ENCODE data around the gene CIAO2A. TPM values are rescaled to one million over a fixed set of nuclear protein-coding genes. Genes with fewer than 3 reads are reported as not detected.
"Not testable (repeated sequence)": the region's sequence is repeated elsewhere in the genome, so short reads cannot be mapped to it uniquely, and the experiment has no call there.

Gene CIAO2A
- total RNA-seq, 1 experiment from 2014 or later = 137 TPM

DNA sequence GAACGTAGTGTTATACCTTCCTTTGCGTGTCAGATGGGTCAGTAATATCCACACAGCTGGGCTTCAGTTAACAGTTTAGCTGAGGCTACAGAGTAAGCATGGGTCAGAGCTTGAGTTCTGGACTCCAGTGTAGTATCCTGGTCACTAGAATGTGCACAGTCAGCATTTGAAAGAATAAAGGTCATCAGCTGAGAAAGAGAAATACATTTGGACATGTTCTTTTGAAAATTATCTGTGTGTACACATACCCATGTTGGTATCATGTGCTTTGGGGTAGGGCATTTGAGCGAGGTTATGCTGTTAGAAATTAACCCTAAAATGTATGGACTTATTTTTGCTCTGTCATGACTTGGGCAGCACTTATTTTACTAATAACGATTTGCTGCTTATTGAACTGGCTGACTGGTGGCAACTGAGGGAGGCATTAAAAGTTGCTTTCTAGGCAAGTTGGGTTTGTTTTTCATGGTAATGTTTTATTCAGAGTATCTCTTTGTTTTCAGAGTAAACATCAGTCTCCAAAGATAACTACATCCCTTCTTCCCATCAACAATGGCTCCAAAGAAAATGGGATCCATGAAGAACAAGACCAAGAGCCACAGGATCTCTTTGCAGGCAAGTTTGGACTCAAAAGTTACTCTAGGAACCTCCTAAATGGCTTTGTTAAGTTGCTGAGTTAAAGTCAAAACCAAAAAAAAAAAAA lies 18.6 kb upstream of the CIAO2A start:
- DNase-seq (ENCODE audit: low spot score) = no peak

DNA sequence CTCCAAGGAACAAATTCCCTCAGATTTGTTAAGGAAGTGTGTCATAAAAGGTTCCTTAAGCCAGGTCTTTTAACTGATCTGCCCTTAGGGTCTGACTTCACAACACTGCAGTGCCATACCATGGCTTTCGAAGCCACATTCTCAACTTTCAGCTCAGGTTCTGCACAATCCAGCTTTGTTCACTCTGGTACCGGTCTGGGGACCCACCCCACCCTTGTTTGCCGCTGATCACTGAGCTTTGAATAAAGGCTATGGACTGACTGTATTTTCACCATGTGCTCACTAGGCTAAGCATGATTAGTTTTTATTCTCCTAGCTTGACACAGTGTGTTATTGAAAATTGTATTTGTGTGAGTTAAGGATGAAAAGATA lies 18.0 kb upstream of the CIAO2A start:
- no peak for DNase-seq (ENCODE audit: low spot score)

DNA sequence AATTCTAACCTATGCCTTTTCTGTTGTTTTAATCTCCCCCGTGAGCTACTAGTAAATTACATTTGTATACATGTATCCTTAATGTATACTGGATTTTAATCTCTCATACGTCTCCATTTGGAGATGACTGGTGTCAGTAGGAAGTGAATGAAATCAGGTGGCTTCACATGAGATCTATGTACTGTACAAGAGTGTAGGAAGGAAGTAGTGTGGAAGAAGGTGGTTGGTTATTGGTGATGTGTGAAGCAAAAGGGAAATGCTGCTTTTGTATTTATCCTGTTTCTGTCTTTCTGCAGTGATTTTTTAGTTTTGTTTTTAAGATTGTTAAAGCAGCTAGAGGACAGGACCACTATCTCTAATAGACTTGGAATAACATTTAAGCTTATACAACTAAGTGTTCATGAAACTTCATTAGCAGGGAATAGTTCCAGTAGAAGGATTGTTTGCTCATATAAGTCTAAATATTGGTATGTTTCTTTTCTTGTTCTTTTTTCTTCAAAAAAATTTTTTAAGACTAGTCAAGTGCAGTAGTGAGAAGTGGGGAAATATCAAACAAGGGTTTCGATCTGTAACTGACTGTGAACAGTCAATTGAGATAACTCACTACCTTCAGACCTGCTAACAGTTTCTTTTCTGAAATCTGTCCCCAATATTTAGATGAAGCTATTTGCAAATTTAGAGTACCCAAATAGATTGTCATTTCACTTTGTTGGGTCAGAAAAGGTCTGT lies 17.5 kb upstream of the CIAO2A start:
- no peak for DNase-seq (ENCODE audit: low spot score)

DNA sequence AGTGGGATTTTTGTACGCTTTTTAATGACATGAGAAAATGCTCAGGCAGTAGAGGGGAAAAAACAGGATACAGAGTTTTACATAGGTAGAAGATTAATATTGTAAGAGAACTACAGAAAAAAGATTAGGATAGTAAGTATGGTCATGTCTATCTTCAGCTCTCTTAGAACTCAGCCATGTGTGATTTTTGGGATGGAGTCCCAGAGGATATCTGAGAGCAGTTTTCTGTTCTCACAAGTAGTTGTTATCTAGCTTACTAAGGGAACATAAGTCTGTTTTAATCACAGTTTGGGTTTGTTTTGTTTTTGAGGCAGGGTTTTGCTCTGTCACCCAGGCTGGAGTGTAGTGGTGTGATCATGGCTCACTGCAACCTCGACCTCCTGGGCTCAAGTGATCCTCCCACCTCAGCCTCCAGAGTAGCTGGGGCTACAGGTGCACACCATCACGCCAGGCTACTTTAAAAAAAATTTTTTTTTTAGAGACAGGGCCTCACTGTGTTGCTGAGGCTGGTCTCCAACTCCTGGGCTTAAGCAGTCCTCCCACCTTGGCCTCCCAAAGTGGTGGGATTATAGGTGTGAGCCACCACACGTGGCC lies 16.6 kb upstream of the CIAO2A start:
- not testable (repeated sequence) for DNase-seq (ENCODE audit: low spot score)

DNA sequence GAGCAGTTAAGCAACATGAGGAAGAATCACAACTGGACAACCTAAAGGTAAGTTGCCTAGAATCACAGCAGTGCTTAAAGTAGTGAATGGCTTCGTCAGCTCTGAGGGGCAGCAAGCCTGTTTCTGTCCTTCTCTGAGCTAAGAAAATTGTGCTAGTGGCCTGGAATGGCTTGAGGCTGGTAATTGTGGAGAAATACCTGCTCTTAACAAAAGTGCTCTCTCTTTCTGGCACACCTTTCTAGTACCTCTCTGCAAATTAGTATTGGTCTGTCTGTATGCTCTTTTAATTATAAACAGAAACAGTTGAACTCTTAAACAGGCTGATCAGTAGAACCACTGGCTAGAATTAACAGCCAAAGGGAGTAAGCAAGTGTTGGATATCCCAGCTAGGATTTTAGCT lies 13.7 kb upstream of the CIAO2A start:
- no peak for DNase-seq (ENCODE audit: low spot score)

DNA sequence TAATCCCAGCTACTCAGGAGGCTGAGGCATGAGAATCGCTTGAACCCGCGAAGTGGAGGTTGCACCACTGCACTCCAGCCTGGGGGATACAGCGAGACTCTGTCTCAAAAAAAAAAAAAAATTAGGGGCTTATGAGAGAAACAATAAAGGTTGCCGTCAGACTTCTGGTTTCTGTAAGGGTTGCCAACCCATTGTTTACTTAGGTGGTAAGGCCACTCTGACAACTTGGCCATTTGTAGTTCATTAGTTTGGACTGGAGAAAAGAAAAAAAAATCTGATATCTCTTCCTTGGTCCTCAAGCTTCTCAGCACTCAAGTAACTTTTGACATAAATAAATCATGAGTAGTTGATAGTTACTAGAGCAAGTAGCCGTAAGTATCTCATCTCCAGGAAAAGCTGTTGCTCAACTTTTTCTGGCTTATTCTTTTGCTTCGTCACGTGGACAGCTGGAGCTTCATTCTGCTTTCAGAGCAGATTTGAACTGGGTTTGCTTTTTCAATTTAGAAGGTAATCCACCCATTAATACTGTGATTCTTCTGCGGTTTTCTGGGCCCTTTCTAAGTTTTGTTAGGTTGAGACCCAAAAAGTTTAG lies 11.6 kb upstream of the CIAO2A start:
- no peak for DNase-seq (ENCODE audit: low spot score)

DNA sequence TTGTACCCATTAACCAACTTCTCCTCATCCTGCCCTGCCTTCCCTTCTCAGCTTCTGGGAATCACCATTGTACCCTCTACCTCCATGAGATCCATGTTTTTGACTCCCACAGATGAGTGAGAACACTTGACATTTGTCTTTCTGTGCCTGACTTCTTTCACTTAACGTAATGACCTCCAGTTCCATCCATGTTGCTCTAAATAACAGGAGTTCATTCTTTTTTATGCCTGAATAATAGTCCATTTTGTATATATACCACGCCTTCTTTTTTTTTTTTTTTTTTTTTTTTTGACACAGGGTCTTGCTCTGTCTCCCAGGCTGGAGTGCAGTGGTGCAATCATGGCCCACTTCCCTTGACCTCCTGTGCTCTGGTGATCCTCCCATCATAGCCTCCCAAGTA lies 8.9 kb upstream of the CIAO2A start:
- DNase-seq (ENCODE audit: low spot score) = no peak

DNA sequence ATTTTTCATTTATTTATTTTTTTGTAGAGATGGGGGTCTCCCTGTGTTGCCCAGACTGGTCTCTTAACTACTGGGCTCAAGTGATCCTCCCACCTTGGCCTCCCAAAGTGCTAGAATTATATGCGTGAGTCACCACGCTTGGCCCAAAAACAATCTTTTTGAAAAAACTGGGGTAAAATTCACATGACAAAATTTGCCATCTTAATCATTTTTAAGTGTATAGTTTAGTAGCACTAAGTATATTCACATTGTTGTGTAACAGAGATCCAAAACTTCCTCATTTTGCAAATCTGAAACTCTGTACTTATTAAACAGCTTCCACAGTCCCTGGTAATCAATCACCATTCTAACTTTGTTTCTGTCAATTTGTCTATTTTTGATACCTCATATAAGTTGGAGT lies 7.3 kb upstream of the CIAO2A start:
- no peak for DNase-seq (ENCODE audit: low spot score)

DNA sequence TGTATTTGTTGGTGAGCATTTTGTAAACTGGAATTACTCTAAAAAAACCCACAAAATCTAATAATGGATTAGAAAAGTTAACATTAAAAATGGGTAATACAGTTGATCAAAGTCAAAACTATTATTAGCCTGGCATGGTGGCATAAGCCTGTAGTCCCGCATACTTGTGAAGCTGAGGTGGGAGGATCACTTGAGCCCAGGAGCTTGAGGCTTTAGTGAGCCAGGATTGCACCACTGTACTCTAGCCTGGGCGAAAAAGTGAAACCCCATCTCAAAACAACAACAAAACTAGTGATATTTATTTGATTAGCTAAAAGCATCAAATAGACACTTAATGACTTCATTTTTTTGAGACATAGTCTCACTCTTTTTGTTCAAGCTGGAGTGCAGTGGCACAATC lies 5.7 kb upstream of the CIAO2A start:
- DNase-seq (ENCODE audit: low spot score) = no peak

DNA sequence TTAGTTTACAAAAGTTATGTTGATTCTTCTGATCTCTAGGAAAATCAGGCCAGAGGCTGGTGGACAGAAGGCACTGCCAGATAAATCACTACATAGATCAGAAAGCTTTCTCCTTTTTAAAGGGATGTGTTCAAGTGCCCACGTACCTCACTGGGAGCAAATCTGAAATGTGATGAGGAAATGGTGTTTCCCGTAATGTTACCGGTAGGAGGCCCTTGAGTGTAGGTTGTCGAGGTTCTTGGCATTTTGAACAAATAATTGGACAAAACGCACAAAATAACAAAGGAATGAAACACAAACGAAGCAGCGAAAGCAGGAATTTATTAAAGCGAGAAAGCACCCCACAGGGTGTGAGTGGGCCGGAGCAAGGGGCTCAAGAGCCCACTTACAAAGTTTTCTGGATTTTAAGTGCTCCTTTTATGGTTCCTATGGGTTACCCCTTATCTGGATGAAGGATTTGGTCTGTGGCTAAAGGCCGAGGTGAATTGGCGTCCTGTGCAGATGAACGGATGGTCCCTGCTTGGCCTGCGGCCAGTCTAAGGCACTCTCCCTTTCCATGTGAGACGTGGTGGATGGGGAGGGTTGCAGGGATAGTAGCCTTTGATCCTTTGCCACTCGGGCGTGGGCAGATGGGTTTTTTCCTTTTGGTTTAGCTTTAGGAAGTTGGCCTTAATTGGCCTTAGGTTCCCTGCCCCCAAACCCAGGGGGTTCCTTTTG lies 3.2 kb upstream of the CIAO2A start:
- peak; percentile 56 for DNase-seq (ENCODE audit: low spot score)

DNA sequence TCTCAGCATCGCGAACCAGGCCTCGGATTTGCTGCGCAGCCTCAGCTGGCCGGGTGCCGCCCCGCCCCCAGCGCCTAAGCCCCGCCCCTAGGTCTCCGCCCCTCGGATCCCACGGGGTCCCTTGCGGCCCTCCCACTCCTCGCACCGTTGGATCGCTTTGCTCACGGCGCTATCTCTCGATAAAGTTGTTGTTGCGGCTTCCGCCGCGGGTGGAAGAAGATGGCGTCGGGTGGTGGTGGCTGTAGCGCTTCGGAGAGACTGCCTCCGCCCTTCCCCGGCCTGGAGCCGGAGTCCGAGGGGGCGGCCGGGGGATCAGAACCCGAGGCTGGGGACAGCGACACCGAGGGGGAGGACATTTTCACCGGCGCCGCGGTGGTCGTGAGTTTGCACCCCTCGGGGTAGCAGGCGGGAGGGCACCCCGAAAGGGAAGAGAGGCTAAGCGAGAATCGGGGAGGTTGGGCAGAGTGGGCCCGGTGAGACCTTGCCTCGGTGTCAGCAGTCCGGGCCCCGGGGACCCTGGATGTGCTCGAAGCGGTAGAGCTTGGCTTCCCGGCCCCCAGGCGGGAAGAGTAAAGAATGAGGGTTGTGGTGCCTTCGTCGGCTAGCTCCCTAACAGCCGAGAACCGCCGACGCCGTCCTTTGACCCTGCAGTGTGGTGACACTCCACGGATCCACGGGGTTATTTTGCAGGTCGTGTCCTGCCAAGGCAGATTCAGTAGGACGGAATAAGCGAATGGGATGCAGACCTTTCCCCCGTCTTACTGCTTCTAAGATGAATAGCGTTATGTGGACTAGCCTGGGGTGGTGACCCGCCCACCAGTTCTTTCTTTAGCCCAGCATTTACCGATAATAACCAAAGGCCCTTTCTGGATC lies 2.4 kb upstream of the CIAO2A start, which contains the start of gene SNX1:
SNX1 (plus strand) TSS at position 188 of the 873 bp plus-strand sequence; CDS start at position 220, 32 bp downstream.
- peak; percentile 92 for DNase-seq (ENCODE audit: low spot score)

DNA sequence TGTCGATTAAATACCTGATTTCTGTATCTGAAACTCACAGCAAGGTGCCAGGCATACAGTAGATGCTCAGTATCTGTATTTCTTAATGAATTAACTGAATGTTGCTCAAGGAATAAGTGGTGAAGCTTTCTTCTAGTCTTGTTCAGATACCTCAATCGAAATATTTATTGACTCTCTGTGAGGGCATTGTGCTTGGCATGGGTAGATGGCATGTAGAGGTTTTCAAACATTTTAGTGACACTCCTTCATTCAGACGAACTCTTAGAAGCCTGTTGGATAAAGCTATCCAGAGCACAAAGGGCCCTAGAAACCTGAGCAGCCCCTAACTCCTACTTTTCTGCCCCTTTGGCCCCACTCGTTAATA lies 1.8 kb upstream of the CIAO2A start:
- DNase-seq (ENCODE audit: low spot score) = no peak

DNA sequence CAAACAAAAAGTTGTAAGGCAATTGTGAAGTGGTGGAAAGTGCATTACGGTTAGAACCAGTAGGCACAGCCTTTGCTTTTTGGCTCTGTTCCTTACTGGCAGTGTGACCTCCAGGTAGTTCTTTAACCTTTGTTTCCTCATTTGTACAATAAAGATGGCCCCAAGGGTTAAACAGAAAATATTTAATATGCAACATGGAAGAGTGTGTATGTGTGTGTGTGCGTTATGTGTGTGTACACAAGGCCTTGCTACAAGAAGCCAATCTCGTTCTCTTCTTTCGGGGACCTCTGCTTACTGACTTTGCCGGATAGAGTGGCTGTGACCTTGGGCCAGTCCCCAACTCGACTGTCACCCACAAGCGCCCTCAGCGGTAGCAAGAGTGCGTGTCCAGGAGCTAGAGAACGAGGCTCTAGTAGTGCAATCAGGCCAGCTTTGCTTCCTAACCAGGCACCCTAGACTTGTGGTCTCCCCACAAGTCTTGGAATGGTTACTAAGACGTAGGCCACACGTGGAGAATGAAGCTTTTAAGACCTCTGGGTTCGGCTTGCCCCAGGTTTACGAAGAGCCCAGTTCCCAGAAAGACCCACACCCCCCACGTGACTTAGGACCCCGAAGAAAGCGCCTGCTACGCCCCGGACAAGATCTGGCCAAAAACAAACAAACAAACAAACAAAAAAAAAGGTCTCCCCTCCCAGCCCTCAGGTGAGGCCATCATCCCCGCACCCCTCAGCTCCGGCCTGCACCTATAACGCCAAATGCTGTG lies 593 bp downstream of the CIAO2A start:
- peak; percentile 76 for DNase-seq (ENCODE audit: low spot score)

DNA sequence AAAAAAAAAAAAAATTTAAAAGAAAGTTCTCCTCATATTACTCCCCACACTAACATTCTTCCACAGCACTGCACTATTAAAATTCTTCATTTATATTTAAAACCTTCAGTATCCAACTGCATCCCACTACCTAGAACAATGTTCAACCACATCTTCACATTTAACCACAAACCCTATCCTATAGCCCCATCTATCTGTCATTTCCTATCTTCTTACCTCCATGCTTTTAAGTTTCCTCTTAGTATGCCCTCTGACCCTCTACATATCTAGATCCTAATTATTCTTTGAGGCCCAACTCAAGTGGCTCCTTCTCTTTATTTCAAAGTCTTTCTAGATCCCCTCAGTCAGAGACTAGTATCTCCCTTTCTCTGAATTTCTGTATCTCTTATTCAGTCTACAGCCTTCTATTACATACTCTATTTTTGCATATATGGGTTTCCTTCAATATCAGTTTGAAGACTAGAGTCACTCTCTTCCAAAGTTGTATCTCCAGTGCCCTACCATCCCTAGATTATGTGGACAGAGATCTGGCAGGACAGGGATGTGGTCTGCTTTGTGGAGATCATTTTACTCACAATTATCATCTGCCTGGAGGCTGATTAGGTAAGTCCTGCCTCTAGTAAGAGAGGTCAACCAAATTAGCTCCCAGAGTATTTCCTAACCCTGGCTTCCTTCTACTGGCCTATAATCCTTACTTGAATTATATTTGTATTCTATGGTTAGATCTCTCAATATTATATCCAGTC lies 1.4 kb downstream of the CIAO2A start:
- DNase-seq (ENCODE audit: low spot score) = no peak

DNA sequence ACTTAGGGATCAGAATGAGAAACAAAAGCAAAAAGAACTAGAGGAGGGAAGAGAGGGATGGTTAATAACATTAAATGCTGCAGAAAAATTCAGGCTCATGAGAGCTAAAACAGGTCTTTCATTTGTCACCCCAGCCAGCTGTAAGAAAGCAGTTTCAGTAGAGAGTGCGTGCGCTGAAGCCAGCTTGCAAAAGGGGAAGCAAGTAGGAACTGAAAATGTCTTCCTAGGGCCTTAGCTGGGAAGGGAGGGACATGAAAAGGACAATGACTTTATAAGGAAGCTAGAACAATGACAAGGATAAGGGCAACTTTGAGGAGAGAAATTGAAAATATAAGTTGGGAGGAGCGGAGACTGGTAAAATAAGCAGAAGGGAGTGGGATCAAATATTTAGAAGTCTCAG lies 3.1 kb downstream of the CIAO2A start:
- no peak for DNase-seq (ENCODE audit: low spot score)

DNA sequence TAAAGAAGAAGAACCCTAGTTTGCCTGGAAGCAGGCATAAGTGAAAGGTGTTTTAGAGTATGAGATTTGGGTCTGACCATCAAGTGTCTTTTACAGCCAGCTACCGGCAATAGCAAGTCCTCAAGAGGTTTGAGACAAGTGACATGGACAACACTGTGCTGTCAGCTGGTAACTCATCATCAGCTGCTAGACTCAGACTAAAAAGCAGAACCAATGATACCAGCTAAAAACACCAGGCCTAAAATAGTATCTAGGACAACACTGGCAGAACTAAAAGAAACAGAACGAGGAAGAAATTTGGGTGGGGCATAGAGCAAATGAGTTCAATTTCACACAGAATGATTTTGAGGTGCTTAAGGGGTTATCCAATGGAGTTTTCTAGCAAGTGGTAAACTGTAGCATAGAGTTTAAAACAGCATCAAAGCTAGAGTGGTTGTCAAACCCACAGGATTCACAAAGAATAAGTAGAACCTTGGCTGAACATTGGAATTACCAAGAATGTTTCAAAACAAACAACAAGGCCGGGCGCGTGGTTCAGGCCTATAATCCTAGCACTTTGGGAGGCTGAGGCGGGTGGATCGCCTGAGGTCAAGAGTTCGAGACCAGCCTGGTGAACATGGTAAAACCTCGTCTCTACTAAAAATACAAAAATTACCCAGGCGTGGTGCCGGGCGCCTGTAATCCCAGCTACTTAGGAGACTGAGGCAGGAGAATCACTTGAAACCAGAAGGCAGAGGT lies 3.9 kb downstream of the CIAO2A start:
- DNase-seq (ENCODE audit: low spot score) = no peak

DNA sequence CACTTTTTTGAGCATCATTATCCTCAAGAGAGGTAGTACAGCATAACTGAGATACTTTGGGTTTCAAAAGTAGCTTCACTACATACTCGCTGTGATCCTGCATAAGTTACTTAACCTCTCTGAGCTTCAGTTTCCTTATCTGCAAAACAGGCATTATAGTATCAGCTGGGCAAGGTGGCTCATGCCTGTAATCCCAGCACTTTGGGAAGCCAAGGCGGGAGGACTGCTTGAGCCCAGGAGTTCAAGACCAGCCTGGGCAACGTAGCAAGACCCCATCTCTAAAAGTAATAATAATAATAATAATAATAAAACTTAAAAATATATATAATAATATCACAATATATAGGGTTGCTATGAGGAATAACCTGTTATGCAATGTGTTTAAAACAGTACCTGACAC lies 10.9 kb downstream of the CIAO2A start:
- no peak for DNase-seq (ENCODE audit: low spot score)

DNA sequence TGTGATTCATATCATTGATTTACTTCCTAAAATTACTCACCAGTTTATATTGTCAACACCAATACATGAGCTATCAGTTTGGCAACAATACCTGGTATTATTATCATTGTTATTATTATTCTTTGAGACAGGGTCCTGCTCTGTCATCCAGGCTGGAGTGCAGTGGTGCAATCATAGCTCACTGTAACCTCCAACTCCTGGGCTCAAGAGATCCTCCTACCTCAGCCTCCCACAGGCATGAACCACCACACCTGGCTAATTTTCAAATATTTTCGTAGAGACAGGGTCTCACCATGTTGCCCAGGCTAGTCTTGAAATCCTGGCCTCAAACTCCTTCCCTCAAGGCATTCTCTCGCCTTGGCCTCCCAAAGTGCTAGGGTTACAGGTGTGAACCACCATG lies 20.1 kb downstream of the CIAO2A start:
- DNase-seq (ENCODE audit: low spot score) = not testable (repeated sequence)

DNA sequence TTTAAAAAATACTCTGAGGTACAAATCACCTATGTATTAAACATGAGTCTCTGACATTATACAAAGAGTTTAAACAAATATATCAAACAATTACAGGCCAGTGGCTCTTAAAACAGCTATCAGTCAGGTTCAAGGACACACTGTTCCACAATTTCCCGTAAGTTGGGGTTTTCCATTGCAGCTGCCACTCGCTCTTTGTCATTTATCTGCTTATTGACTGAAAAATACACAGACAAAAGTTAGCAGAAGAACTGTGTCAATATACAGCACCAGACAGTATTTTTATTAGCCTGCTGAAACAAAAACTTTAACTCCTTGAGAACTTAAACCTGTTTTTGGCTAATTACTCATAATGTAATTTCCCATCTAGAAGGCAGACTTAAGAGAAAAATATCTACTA lies 20.8 kb downstream of the CIAO2A start:
- DNase-seq (ENCODE audit: low spot score) = no peak

Data from HT-29 (cell line).